ENCODE measurements around the gene UXS1.

DNA sequence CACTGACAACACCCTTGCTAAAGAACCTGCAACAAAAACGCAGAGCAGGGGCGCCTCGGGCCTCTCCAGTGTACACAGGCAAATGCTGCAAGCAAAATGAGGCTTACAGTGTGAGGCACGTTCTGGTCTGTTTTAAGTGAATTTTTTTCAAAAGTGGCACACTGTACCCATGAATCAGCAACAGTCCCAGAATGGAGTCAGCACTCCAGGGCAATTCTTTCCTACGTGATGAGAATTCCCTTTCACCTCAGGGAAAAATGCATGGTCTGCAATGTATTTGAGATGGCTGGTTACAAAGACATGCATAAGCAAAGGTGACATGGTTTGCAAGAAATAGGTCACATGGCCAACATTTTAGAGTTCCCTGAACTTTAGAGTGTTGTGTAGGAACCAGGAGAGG, 94.4 kb downstream of the UXS1 start:
- TF ChIP-seq POLR2AphosphoS5 (IDR thresholded peaks at IDR 0.05) (no peak), POLR2A (IDR thresholded peaks at IDR 0.05) (no peak)

Measured in transverse colon (tissue), 3 donors.